Activated CD8-positive, alpha-beta memory T cell treated with anti-CD3 and anti-CD28 coated beads, Interleukin-2, amount 50 U/mL, for 1 hour (primary cell): Measurements from ENCODE around the gene YY1.
"Not testable (repeated sequence)": the region's sequence is repeated elsewhere in the genome, so short reads cannot be mapped to it uniquely, and the experiment has no call there.

ENCODE experiments used
- DNase-seq: peaks from one replicate; pipeline ENCODE4 v3.0.0-alpha.2; 2020; ENCODE audit errors: extremely low read depth

The YY1 gene

DNA sequence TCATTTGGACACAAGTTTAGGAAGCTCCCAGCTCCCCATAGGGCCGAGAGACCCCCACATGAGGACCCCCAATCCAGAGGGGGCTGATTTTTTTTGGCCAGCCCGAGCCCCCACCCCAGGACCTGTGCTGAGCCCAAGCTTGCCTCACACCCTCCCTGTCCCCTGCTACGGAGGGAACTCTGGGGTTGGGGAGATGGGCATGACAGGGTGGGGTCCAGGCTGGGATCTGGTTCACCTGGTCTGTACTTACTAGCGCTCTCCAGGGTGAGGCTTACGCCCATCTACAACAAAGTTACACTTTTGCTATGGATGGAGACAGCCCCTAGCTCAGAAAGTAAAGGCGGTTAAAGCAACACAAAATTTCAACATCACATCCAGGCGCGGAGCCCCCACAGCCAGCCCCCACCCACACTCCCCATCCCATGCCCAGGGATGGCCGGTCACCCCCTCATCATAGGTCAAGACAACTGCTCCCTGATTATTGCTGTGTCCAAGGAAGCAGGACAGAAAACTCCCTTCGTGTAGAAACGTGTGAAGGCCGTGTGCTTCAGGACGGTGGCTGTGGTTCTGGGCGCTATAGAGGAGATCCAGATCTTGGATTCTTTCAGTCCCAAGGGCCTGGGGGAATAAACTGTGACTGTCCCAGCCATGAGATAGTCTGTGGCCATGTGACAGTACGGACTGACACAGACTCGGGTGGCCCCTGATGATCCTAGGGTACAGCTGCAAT lies 56.6 kb downstream of the YY1 start:
- no peak for DNase-seq

DNA sequence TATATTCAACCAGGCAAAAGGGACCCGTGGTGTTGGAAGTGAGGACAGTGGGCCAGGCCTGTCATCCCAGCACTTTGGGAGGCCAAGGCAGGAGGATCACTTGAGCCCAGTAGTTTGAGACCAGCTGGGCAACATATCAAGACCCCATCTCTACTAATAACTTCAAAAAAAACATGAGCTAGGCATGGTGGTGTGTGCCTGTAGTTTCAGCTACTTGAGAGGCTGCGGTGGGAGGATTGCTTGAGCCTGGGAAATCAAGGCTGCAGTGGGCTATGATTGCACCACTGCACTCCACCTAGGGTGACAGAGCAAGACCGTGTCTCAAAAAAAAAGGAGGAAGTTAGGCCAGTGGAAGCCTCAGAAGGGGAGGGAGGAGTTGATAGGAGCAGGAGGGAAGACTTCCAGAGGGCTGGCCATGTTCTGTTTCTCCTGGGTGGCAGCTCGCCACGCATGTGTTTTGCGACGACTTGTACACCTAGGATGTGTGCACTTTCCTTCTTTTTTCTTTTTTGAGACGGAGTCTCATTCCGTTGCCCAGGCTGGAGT lies 57.2 kb downstream of the YY1 start:
- no peak for DNase-seq

DNA sequence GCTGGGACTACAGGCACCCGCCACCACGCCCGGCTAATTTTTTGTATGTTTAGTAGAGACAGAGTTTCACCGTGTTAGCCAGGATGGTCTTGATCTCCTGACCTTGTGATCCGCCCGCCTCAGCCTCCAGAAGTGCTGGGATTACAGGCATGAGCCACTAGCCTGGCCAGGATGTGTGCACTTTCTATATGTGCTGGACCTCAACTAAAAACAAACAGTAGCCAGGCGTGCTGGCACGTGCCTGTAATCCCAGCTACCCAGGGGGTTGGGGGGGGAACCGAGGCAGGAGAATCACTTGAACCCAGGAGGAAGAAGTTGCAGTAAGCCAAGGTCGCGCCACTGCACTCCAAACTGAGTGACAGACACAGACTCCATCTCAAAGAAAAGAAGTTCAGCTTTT lies 57.8 kb downstream of the YY1 start:
- DNase-seq = not testable (repeated sequence)

DNA sequence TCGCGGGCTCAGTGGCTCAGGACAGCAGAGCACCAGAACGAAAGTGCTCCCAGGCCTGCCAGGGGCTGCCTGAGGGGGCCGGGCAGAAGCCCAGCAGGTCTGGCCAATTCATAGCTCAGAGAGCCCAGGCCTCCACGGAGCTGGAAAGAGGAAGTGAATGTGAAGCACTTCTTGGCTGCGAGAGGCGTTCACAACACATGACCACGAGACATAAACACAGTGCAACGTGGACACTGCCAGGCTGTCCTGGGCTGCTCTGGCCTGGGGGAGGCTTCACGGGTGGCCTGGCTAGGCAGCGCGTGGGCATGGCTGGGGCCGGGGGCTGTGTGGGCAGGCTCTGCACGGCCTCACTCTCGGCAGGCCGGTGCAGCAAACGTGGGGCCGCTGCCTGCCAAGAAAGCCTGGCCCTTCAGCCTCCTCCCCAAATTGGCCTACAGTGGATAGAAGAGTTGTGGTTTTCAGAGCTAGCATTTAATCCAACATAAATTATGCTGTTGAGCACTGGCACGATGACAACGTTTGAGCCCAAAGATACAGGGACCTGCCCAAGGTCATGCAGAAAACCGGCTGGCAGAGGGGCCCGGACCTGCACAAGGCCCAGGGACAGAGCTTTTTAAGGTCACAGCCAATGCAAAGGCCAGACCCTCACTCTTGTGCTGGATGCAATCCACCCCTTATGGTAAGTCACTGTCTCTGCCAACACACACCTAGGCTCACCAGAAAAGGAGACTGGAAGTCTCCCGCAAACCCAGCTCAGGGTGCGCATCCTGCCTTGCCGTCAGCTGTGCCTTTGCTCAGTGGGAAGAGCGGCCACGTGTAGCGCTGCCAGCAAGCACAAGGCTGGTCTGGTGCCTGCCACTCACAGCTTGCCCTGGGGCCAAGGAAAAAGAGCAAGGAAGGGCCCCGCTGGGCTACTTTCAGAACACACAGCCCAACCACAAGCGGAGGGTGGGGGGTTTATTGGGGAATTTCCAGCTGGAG lies 58.7 kb downstream of the YY1 start:
- no peak for DNase-seq

DNA sequence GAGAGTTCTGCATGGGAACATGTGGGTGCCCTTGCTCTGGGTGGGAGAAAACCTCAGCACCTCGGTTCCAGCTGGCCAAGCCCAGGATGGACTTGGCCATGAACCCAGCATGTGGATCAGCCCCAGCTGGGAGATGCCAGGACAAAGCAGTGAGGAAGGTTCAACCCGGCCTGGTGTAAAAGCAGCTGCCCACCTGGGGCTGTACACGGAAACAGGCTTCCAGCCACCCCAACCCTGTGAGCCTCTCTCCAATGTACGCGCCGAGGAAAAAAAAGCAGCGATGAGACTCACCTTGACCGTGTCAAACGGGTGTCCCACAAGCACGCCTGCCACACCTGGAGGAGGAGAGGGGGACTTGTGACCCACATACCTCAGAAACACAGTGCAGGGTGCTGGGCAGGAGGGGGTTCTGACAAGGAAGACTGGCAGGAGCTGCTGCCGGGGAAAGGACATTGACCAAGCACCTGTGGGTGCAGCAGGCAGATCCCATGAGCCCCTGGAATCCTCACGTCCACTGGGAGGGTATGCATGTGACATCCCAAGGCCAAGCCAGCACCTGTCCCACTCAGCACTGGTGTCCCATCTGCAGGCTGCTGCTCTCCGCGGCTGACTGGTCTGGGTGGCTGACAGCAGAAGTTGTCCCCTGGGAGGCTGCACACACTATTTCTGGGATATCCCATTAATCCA lies 59.8 kb downstream of the YY1 start:
- DNase-seq = no peak

DNA sequence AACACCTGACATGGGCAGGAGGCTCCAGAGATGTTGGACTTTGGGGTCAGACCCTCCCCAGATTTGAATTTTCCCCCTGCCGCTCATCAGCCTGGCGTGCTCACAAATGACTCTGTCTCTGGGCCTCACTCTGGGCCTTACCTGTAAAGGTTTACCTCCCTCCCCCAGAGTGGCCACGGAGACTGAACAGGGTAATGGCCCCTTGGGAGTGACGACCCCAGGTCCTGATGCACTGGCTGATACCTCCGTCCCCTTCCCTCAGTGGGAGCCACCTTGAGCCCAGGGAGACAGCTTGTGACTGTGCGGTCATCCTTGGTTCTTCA lies 60.3 kb downstream of the YY1 start:
- no peak for DNase-seq

DNA sequence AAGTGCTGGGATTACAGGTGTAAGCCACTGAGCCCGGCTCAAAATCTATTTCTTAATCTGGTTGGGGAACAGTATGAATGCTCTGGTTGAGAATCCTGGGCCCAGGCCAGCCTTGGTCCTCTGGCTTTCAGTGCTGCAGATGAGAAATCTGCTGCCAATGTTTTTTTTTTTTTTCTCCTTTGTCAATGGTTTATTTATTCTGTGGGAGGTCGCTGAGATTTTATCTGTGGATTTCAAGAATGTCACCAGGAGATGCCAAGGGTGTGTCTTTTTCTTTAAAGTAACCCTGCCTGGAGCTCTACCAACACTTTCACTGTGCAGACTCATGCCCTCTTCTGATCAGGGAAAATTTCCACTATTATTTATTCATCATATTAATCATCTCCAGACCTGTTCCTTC lies 63.7 kb downstream of the YY1 start:
- no peak for DNase-seq

DNA sequence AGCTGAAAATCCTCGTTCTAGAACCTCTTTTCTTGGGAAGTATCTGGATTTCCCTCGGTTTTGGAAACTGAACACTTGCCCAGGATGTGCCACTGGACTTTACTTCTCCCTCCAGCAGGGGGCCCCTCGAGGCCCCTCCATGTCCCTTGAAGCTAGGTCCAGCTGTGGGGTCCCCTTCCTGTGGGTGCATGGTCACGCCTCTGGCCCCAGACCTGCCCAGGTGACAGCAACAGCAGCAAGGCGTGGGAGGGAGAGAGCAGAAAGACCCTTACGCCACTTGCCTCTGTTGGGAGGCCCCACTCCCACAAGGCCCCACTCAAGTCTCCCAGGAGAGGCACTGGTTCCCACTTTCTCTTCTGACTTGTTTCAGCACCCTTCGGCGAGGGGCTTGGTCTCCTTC lies 64.2 kb downstream of the YY1 start:
- no peak for DNase-seq

DNA sequence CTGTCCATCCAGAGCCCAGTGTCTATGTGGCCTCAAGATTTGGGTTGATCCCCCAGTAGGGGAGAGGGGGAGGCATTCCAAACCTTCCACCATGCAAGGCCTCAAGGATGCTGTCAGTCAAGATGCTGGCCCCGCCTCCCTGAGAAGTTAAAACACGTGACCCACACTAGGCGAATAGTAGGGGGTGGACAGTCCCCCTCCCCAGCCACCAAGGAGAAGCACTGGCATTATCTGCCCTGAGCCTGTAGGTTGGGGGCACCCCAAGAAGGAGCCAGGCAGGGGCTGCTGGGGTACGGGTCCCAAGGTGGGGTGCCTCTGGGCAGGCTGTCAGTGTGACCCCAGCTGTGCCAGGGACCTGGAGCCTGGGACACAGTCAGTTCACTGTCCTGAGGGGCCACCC lies 65.0 kb downstream of the YY1 start:
- no peak for DNase-seq

DNA sequence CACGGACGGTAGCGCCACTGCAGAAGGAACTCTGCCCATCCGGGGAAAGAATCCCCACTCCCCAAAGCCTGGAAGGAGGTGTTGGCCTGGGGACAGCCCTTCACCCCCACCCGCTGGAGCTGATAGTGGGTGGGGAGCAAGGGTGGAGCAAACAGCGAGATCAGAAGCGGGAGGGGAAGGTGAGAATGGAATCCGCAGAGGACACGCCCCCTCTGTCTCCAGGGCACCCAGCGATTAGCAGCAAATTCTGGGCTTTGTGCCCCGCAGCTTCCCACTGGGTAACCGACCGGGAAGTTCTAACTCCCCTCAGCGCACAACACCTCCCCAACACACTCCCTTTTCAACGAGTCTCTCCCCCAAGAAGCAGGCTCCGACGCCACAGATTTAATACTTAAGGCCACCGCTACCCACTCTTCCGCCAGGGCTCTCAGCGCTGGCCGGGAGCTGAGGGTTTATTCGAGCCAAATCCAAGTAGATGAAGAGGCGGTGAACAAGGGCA lies 65.9 kb downstream of the YY1 start:
- DNase-seq = no peak

DNA sequence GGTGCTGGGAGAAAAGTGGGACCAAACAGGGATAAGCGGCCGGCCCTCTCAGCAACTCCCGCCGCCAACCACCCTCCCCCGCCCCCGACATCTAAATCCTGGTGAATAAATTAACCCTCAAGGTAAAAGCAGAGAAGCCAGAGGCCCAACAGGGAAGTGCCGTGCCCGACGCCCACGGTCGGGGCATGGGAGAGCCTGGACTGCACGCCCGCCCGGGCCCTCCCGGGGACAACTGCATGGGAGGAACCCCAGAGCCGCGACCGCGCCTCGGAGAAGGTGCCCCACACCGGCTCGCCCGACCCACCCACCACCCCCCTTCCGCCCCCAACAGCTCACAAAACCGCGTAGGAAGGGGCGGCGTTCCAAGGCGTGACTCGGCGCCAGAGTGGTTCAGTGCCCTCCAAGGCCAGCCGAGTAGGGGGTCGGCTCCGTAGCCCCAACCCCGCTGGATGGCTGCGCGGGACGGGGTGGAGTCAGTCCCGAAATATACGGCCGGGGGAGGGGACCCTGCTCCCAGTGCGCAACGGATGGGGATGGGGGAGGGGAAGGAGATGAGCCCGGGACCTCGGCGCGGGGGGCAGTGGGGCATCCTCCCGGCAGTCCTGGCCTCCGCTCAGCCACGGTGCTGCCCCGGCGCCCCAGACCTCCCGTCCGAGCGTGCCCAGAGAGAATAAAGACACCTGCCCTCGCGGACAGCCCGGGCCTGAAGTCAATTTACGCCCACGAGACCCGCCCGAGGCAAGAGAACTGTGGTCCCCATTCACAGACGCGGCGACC lies 66.6 kb downstream of the YY1 start:
- DNase-seq = no peak

DNA sequence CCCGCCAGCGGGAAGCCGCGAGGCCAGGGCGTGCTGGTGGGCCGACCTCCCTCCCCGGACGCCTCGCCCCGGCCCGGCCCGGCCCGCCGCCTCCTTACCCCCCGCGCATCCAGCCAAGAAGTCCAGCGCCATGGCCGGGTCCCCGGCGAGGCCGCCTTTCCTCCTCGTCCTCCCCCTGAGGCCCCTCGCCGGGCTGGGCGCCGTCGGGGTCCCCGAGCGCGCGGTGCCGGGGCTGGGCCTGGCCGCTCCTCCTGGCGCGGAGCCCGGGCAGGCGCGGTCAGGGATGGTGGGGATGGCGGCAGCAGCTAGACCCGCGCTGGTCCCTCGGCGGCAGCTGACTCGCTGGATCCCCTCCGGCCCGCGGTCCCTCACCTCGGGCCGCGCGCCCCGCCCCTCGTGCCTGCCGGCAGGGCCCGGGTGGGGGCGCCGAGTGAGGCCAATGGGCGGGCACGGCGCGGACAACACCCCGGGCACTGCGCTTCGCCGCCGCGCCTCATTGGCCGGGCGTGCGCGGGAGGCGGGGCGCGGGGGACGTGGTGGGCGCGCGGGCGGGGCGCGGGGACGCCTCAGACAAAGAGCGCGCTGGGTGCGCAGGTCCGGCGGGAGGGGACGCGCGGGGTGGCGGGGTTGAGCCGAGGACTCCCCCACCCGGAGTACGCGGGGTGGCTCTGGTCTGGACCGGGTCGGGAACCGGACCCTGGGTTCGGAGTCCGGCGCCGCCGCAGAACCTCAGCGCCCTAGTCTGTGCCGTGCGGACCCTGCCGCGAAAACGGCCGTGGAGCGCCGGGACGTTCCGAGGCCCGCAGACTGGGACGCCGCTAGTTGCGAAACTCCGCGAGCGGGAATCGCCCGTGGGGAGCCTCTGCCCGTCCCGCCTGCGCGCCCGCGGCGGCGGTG lies 67.4 kb downstream of the YY1 start, which contains the start of gene SLC25A29:
TSS of gene SLC25A29 (minus strand) at position 344 of the 897 bp plus-strand sequence. CDS start at position 132, 212 bp downstream.
- DNase-seq = no peak

DNA sequence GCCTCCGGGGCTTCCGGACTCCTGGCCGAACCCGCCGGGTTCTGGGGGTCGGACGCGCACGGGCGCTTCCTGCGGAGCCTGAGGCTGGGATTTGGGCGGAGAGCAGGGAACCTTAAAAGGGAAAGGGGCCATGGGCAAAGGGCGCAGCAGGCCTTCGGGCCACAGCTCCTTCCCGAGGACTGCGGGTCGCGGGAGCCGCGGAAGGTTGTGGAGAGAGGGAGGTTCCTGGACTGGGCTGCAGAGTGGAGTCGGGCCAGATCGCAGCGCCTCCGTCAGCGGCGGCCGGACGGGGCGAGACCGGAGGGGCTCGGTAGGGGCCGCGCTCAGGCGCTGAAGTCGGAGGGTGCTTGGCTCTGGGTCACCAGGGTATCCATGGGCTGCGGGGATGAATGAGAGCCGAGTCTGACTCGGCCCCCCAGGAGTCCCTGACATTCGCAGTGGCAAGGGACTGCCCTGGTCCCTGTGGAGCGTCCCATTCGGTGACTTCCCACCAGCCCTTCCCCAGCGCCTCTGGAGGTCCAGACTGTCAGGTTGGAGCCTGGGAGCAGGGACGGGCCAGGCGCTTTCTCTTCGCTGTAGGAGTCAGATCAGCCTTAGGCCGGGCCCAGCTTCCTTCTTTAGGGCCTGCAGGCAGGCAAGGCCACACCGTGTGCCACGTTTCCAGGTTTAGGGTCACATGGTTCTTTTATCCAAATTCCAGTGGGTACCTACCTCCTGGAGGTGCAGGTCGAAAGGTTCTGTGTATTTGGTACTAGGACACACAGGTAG lies 68.2 kb downstream of the YY1 start:
- no peak for DNase-seq

DNA sequence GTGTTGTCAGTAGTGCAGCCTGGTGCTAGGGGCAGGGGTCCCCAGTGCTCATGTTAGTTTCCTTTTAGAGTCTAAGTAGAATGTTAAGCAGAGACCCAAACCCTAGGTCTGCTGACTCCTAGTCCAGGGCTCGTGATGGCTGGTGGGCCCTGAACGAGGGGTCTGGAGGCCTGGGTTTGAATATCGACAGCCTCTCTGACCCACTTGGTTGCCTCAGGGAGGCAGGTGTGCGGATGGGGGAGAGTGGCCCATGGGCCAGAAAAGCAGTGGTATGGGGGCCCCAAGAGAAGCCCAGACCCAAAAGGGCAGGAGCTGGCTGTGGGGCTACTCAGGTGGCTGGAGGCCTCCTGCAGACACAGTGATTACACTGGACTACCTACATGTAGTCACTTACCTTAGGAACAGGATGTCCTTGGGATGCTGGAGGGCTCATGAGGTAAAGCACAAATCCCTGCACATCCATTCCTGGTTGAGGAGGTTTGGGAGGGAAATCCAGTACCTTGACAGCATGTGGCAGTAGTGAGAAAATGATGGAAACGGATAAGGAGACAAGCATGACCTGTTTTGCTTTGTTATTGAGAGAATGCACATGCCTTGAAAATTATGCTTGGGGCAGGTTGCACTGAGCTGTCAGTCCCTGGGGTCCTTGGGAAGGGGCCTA lies 69.0 kb downstream of the YY1 start:
- no peak for DNase-seq

DNA sequence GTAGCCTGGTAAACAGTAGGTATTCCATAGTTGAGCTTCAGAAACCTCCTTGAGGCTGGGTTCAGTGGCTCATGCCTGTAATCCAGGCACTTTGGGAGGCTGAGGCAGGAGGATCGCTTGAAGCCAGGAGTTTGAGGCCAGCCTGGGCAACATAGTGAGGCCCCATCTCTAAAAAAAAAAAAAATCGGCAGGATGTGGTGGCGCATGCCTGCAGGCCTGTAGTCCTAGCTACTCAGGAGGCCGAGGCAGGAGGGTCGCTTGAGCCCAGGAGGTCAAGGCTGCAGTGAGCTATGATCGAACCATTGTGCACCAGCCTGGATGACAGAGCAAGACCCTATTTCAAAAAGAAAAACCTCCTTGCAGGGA lies 69.5 kb downstream of the YY1 start:
- DNase-seq = not testable (repeated sequence)

DNA sequence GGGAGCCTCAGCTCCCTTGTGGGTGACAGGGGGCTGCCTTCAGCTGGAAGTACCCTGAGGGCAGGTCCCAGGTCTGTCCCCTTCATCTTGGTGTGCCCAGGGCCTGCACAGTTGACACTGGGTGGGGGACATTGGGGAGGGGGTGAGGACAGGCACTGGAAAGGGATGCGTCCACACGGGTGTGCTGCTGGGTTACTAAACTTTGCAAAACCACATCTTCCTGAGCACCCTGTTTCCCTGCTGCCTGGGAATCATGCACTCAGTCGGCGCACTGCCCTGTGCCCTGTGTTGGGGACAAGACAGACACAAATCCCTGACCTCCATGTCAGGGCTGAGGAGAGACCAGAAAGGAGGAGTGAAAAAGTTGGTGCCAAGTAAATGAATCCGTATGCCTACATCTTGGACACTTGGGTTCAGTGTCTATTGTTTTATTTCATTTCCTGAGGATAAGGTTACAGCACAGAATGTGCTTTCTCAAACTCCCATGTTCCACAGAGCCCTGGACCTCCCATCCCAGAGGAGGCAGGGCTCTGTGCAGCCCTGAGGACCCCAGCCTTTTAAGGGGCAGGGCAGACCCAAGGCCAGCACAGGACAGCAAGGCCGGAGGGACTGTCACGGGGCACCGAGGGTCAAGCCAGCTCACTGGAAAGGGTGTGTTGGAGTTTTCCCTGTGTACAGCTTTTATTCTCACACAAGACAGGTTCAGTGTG lies 70.2 kb downstream of the YY1 start:
- DNase-seq = no peak

DNA sequence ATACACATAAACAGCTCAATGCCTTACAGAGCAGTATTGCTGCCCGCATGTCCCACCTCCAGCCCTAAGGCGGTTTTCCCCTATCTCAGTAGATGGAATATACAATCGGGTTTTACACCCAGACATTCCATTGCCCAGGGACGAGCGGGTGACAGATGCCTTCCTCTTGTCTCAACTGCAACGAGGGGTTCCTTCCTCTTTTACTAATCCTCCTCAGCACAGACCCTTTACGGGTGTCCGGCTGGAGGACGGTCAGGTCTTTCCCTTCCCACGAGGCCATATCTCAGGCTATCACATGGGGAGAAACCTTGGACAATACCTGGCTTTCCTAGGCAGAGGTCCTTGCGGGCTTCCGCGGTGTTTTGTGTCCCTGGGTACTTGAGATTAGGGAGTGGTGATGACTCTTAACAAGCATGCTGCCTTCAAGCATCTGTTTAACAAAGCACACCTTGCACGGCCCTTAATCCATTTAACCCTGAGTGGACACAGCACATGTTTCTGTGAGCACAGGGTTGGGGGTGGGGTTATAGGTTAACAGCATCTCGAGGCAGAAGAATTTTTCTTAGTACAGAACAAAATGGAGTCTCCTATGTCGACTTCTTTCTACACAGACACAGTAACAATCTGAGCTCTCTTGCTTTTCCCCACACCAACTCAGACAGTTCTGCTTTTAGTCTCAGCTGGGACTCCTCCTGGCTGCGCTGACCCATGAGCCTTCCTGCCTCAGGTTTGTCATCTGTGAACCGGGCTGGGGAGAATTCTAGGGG lies 73.3 kb downstream of the YY1 start:
- not testable (repeated sequence) for DNase-seq
